Epithelial cell of esophagus (primary cell): ENCODE data around the gene RGS19.
A peak's percentile ranks its signal among the peaks of the same experiment; 100 is the strongest.

Experiments used
- DNase-seq: peaks from one replicate; pipeline ENCODE4 v3.0.0; 2010; ENCODE audit warnings: low read depth
- H3K4me3 ChIP-seq: 2 replicates; pipeline ENCODE4 v1.5.1; 2011; ENCODE audit warnings: mild to moderate bottlenecking, low read length, control low read depth
- CTCF ChIP-seq: IDR thresholded peaks from 2 replicates; pipeline ENCODE4 v1.5.1; 2011; ENCODE audit warnings: low read depth, mild to moderate bottlenecking, low read length, control low read depth, inconsistent platforms; ENCODE audit not compliant: insufficient read depth; ENCODE audit errors: missing control alignments

The RGS19 gene

GRCh38 chr20:64101731-64102621, 22.7 kb upstream of the RGS19 start:
- TF ChIP-seq CTCF = peak; percentile 44
- peak; percentile 27 for DNase-seq
- H3K4me3 ChIP-seq = no peak overlapping the region

GRCh38 chr20:64100946-64101688, 21.8 kb upstream of the RGS19 start:
- no peak for DNase-seq

GRCh38 chr20:64100566-64100888, 21.2 kb upstream of the RGS19 start:
- TF ChIP-seq CTCF = no peak
- no peak overlapping the region for H3K4me3 ChIP-seq

More at GRCh38 chr20:64100946-64101688, 21.8 kb upstream of the RGS19 start:
- no peak for TF ChIP-seq CTCF
- no peak overlapping the region for H3K4me3 ChIP-seq

GRCh38 chr20:64099880-64100565, 20.7 kb upstream of the RGS19 start:
- no peak for TF ChIP-seq CTCF
- H3K4me3 ChIP-seq = no peak overlapping the region
- DNase-seq = no peak

More at GRCh38 chr20:64100566-64100888, 21.2 kb upstream of the RGS19 start:
- no peak for DNase-seq

GRCh38 chr20:64099086-64099786, 19.9 kb upstream of the RGS19 start:
- DNase-seq = no peak
- H3K4me3 ChIP-seq = no peak overlapping the region
- no peak for TF ChIP-seq CTCF

GRCh38 chr20:64098471-64099013, 19.2 kb upstream of the RGS19 start:
- TF ChIP-seq CTCF = no peak
- no peak overlapping the region for H3K4me3 ChIP-seq
- no peak for DNase-seq
